ENCODE results near the gene EMC8.

Gene EMC8

DNA sequence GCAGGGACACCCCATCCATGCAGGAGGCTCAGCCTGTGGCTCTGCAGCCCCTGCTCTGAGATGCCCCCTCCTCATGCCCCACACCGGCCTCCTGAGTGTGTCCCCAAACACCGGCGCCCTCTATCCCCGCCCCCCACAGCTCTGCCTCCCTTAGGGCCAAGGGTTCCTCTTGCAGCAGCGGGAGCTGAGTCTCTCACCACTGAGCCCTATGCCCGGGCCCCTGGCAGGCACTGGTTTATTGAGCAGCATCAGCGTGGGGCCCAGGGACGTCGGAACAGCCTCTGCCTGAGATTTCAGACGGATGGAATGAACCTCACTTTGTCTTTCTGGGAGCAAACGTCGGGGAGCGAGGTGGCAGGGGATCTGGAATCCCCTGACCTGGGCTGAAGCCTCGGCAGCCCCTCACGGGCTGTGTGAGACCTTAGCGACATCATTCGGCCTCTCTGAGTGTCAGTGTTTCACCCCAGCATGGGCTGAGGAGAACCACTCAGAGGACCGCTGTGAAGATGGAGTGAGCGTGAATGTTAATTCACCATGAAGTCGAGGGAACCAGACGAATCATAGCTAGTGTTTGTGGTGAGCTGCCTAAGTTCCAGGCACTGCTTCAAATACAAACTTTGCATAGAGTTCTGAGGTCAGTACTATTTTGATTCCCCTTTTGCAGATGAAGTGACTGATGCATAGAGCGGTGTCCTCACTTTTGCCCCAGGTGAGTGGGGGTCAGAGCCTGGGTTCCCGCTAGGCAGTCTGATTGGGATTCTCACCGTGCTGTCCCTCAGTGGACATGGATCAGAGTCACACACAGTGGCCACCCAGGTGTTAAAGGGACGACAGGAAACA, 43.2 kb downstream of the EMC8 start:
- TF ChIP-seq, protein P1, sequence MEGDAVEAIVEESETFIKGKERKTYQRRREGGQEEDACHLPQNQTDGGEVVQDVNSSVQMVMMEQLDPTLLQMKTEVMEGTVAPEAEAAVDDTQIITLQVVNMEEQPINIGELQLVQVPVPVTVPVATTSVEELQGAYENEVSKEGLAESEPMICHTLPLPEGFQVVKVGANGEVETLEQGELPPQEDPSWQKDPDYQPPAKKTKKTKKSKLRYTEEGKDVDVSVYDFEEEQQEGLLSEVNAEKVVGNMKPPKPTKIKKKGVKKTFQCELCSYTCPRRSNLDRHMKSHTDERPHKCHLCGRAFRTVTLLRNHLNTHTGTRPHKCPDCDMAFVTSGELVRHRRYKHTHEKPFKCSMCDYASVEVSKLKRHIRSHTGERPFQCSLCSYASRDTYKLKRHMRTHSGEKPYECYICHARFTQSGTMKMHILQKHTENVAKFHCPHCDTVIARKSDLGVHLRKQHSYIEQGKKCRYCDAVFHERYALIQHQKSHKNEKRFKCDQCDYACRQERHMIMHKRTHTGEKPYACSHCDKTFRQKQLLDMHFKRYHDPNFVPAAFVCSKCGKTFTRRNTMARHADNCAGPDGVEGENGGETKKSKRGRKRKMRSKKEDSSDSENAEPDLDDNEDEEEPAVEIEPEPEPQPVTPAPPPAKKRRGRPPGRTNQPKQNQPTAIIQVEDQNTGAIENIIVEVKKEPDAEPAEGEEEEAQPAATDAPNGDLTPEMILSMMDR (IDR thresholded peaks at IDR 0.05; ENCODE audit: borderline replicate concordance, insufficient read depth, low read depth, low read length) = no peak
- H3K4me3 ChIP-seq (ENCODE audit: low read depth, low read length) = peak overlapping the region; percentile 33

DNA sequence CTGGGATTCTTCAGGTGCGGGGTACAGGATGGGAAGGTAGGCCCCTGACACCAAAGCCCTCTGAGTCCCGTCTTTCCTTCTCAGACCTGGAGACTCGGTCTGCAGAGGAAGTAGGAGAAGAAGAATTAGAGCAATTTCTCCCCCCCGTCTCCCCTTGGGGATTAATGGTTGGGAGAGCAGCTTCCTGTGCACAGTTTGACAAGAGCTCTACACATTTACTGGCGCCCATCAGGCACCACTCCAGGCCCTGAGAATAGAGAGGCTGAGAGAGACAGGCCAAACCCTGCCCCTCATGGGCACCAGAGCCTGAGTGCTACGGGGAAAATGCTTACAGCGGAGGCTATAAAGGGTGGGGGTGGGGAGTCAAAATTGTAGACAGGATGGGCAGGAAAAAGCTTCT, 44.9 kb downstream of the EMC8 start:
- TF ChIP-seq, protein P1 (IDR thresholded peaks at IDR 0.05; ENCODE audit: borderline replicate concordance, insufficient read depth, low read depth, low read length) = no peak
- no peak overlapping the region for H3K4me3 ChIP-seq (ENCODE audit: low read depth, low read length)

DNA sequence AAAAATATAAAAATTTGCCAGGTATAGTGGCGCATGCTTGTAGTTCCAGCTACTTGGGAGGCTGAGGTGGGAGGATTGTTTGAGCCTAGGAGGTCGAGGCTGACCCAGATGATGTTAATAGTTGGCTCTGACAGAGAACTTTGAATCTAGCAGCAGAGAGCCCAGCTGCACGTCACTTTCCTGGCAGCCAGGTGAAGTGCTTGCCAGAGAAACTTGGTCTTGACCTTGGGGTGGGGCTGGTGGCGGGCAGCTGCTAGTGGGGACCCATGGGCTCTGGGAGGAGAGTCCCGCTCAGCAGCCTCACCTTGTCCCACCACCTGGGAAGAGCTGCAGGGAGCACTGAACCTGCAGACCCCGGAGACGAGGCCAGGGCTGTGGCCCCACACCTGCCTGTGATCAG, 45.4 kb downstream of the EMC8 start:
- TF ChIP-seq, protein P1 (IDR thresholded peaks at IDR 0.05; ENCODE audit: borderline replicate concordance, insufficient read depth, low read depth, low read length) = no peak

DNA sequence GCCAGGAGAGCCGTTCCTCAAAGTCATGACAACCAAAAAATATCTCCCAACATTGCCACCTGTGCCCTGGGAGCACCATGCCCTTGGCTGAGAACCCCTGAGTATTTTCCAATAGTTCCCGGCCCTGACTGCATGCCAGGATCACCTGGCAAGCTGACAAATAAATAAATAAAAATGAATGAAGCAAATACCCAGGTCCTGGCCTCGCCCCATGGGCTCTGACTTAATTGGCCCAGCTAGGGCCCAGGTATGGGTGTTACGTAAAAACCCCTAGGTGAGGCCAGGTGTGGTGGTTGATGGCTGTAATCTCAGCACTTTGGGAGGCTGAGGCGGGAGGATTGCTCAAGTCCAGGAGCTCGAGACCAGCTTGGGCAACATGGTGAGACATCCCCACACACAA, 45.8 kb downstream of the EMC8 start:
- no peak overlapping the region for H3K4me3 ChIP-seq (ENCODE audit: low read depth, low read length)
- TF ChIP-seq, protein P1 (IDR thresholded peaks at IDR 0.05; ENCODE audit: borderline replicate concordance, insufficient read depth, low read depth, low read length) = no peak

More for the DNA sequence above, 45.4 kb downstream of the EMC8 start:
- no peak overlapping the region for H3K4me3 ChIP-seq (ENCODE audit: low read depth, low read length)

DNA sequence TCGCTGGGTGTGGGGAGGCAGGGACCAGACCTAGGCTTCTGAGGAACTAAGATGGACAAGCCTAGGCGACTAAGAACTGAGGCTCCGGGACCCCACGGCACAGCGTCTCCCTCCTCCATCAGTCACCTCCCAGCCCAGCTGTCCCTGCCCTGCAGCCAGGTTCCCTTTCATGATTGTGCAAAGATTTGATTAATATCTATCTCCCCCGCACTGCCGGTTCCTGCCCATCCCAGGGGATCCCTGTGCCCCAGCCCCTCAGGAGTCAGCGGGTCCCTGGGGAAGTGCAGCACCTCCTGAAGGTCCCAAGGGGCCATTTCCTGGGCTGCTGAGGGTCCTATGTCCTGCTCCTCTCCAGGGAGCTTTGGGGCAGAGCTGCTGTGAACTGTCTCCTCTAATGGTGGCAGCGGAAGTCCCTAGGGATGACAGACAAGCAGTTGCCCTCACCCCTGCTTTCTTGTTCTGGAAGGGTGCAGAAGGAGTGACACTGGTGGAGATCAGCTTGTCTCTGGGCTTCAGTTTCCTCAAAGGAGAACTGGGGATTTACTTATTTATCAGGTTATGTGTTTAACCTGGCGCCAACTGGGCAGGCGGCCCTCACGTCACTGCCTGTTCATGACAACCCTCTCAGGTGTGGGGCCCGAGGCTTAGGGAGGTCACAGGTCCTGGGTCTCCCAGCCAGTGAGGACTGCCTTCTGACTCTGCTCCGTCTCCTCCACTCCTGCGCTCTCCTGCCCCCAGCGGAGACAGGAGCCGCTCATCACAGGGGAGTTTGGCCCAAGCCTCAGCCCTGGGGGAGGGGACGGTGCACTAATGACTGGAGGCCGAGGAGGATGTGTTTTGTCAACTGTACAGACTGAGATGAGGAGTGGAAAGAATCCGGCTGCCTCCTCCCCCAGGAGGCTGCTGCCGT, 46.6 kb downstream of the EMC8 start:
- TF ChIP-seq, protein P1 (IDR thresholded peaks at IDR 0.05; ENCODE audit: borderline replicate concordance, insufficient read depth, low read depth, low read length) = peak; percentile 73
- no peak overlapping the region for H3K4me3 ChIP-seq (ENCODE audit: low read depth, low read length)

DNA sequence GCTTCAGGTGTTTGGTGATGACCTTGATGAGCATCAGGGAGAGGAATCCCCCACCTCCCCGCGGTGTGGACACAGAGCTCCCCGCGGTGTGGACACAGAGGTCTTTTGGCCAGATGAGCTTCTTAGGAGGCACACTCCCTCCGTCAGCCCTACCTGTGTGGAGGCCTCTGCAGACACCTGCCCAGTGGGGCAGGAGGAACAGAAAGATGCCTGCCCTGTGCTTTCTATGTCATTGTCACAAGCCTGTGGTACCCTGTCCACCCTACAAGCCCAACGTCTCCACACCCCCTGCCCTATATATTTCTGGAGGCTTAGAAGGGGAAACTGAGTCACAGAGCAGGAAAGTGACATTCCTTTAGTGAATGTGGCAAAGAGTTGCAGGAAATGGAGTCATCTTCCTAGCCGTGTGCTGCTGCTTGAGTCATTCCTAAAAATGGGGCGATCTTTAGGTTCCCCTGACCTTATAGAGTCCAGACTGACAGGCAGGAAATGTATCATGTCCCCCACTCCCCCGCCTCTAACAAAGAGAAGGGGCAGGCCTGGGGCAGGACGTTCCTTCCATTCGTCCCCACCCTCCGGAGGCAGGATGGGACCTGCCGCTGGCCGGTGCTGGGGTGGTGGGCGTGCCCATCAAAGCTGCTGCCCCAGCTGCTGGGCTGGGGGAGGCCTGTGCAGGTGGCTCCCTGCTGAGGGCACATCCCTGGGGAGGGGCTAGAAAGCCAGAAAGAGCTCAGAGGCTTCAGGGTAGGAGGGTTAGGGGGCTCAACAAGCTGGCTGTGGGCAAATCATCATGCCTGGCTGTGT, 47.4 kb downstream of the EMC8 start:
- TF ChIP-seq, protein P1 (IDR thresholded peaks at IDR 0.05; ENCODE audit: borderline replicate concordance, insufficient read depth, low read depth, low read length) = no peak
- peak overlapping the region; percentile 54 for H3K4me3 ChIP-seq (ENCODE audit: low read depth, low read length)

All from GM12875 (cell line).